Measurements from ENCODE around the gene TBC1D22A. TPM values are rescaled to one million over a fixed set of nuclear protein-coding genes. Genes with fewer than 3 reads are reported as not detected.

The TBC1D22A gene
- total and polyA plus RNA-seq, 2 experiments from 2014 or later = 9.6 to 13.3 TPM

- no peak for ATAC-seq
- Mint-ChIP-seq H3K36me3 (ENCODE audit: low read depth) (no peaks in the 10 kb centered on the region), H3K27ac (no peak overlapping the region), H3K4me3 (no peak overlapping the region), H3K27me3 (ENCODE audit: insufficient read depth, low read depth, poor library complexity) (peaks cover 4% of the 10 kb centered on the region), H3K4me1 (no peaks in the 10 kb centered on the region), H3K9me3 (no peaks in the 10 kb centered on the region)
- H3K27me3 ChIP-seq (ENCODE audit: insufficient read depth) = no peaks in the 10 kb centered on the region
- TF ChIP-seq STAT1 (IDR thresholded peaks at IDR 0.05; ENCODE audit: unreplicated experiment) (no peak), JUNB (IDR thresholded peaks at IDR 0.05; ENCODE audit: unreplicated experiment) (no peak), EZH2 (IDR thresholded peaks at IDR 0.05; ENCODE audit: low read depth, unreplicated experiment) (no peak), CTCF (conservative IDR thresholded peaks at IDR 0.05; ENCODE audit: low read depth in 2 of 2) (no peak), ZNF331 (CRISPR knock-in tag; IDR thresholded peaks at IDR 0.05; ENCODE audit: low read depth) (no peak), ETS1 (IDR thresholded peaks at IDR 0.05) (no peak), REST (IDR thresholded peaks at IDR 0.05; ENCODE audit: unreplicated experiment) (no peak)
- no peaks in the 10 kb centered on the region for H3K9me2 ChIP-seq (ENCODE audit: insufficient read depth)
- H3K79me2 ChIP-seq (replicated peaks; ENCODE audit: insufficient read depth) = peaks cover 49% of the 10 kb centered on the region
- H3K4me3 ChIP-seq = no peak overlapping the region
- no peaks in the 10 kb centered on the region for H3F3A ChIP-seq (replicated peaks; ENCODE audit: low read depth)
- H3K4me1 ChIP-seq (ENCODE audit: insufficient read depth) = no peaks in the 10 kb centered on the region
- no peak overlapping the region for H3K4me2 ChIP-seq
- H4K20me1 ChIP-seq (replicated peaks; ENCODE audit: insufficient read depth) = peaks cover 10% of the 10 kb centered on the region; the same call in 1 of the 2 replicates
- H3K27ac ChIP-seq (ENCODE audit: low read depth) = no peak overlapping the region
- DNase-seq (ENCODE audit: low spot score) = no peak
- H2AFZ ChIP-seq = no peak overlapping the region
- H3K36me3 ChIP-seq (ENCODE audit: insufficient read depth) = no peaks in the 10 kb centered on the region
Observed at GRCh38 chr22:46789992-46790391, 27.5 kb downstream of the TBC1D22A start.

- ATAC-seq = no peak
- peaks cover 38% of the 10 kb centered on the region for H3K79me2 ChIP-seq (replicated peaks; ENCODE audit: insufficient read depth)
- H3K9me2 ChIP-seq (ENCODE audit: insufficient read depth) = no peaks in the 10 kb centered on the region
- no peak overlapping the region for H2AFZ ChIP-seq
- no peaks in the 10 kb centered on the region for H3K36me3 ChIP-seq (ENCODE audit: insufficient read depth)
- no peak for DNase-seq (ENCODE audit: low spot score)
- H3K27ac ChIP-seq (ENCODE audit: low read depth) = no peak overlapping the region
- no peak overlapping the region for H3K4me3 ChIP-seq
- H3F3A ChIP-seq (replicated peaks; ENCODE audit: low read depth) = no peaks in the 10 kb centered on the region
- Mint-ChIP-seq H3K36me3 (ENCODE audit: low read depth) (no peaks in the 10 kb centered on the region), H3K9me3 (no peaks in the 10 kb centered on the region), H3K27ac (no peak overlapping the region), H3K4me1 (no peaks in the 10 kb centered on the region), H3K27me3 (ENCODE audit: insufficient read depth, low read depth, poor library complexity) (peaks cover 4% of the 10 kb centered on the region), H3K4me3 (no peak overlapping the region)
- H3K4me1 ChIP-seq (ENCODE audit: insufficient read depth) = no peaks in the 10 kb centered on the region
- H4K20me1 ChIP-seq (replicated peaks; ENCODE audit: insufficient read depth) = peaks cover 10% of the 10 kb centered on the region; the same call in 1 of the 2 replicates
- H3K4me2 ChIP-seq = no peak overlapping the region
- no peaks in the 10 kb centered on the region for H3K27me3 ChIP-seq (ENCODE audit: insufficient read depth)
- TF ChIP-seq REST (IDR thresholded peaks at IDR 0.05; ENCODE audit: unreplicated experiment) (no peak), CREB1 (CRISPR knock-in tag; IDR thresholded peaks at IDR 0.05; ENCODE audit: low read depth) (no peak), CTCF (conservative IDR thresholded peaks at IDR 0.05; ENCODE audit: low read depth in 2 of 2) (no peak), JUNB (IDR thresholded peaks at IDR 0.05; ENCODE audit: unreplicated experiment) (no peak), POLR2AphosphoS5 (IDR thresholded peaks at IDR 0.05; ENCODE audit: low read depth) (no peak), ZNF114 (CRISPR knock-in tag; IDR thresholded peaks at IDR 0.05) (no peak), EZH2 (IDR thresholded peaks at IDR 0.05; ENCODE audit: low read depth, unreplicated experiment) (no peak), STAT1 (IDR thresholded peaks at IDR 0.05; ENCODE audit: unreplicated experiment) (no peak), NANOG (IDR thresholded peaks at IDR 0.05; ENCODE audit: borderline replicate concordance) (no peak)
Observed at GRCh38 chr22:46791201-46791731, 28.8 kb downstream of the TBC1D22A start.
